ENCODE data around the gene ANXA2.

- TF ChIP-seq CTCF (IDR thresholded peaks at IDR 0.05; ENCODE audit: low read depth, low read length, missing input control), result no peak
- TF ChIP-seq REST (IDR thresholded peaks at IDR 0.05), result no peak
- TF ChIP-seq SP1 (IDR thresholded peaks at IDR 0.05), result no peak
- TF ChIP-seq MAX (IDR thresholded peaks at IDR 0.05), result no peak
- TF ChIP-seq TAF1 (conservative IDR thresholded peaks at IDR 0.05), result no peak
- TF ChIP-seq GABPA (IDR thresholded peaks at IDR 0.05 in 1 of 2, conservative IDR thresholded peaks at IDR 0.05 in 1 of 2), result no peak
- no peak for TF ChIP-seq ATF3 (IDR thresholded peaks at IDR 0.05)
- TF ChIP-seq EGR1 (IDR thresholded peaks at IDR 0.05; ENCODE audit: low read depth in 2 of 2), result no peak
- TF ChIP-seq RAD21 (IDR thresholded peaks at IDR 0.05), result no peak
- peak; percentile 31 to 33 for TF ChIP-seq RXRA (IDR thresholded peaks at IDR 0.05)
These were observed 6.8 kb downstream of the ANXA2 start for GRCh38 chr15:60390871-60391501.

All from liver (tissue), 3 donors.